ENCODE data around the gene SYCP3.

DNA sequence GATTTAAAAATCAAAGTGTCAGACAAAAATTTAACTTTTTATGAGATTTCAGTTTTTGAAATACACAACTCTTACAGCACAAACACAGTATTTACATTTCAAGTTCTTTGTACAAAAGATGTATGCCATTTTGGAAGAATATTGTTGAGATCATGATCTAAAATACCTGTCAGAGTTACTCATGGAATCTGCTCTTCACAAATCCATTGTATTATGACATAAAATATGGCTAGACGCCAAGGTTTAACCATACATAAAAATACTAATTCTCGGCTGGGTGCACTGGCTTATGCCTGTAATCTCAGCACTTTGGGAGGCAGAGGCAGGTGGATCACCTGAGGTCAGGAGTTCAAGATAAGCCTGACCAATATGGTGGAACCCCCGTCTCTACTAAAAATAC is 6.2 kb upstream of the SYCP3 start:
- TF ChIP-seq CTCF (IDR thresholded peaks at IDR 0.05) (no peak), ZFX (IDR thresholded peaks at IDR 0.05; ENCODE audit: borderline replicate concordance) (no peak)

Data from 22Rv1 (cell line).